NK-92 (cell line): ENCODE results near the gene PTX4.

ENCODE experiments used
- DNase-seq: peaks from one replicate; lab custom pipeline; 2025; ENCODE audit not compliant: unreplicated experiment; lab: John Stamatoyannopoulos, UW

Gene PTX4

DNA sequence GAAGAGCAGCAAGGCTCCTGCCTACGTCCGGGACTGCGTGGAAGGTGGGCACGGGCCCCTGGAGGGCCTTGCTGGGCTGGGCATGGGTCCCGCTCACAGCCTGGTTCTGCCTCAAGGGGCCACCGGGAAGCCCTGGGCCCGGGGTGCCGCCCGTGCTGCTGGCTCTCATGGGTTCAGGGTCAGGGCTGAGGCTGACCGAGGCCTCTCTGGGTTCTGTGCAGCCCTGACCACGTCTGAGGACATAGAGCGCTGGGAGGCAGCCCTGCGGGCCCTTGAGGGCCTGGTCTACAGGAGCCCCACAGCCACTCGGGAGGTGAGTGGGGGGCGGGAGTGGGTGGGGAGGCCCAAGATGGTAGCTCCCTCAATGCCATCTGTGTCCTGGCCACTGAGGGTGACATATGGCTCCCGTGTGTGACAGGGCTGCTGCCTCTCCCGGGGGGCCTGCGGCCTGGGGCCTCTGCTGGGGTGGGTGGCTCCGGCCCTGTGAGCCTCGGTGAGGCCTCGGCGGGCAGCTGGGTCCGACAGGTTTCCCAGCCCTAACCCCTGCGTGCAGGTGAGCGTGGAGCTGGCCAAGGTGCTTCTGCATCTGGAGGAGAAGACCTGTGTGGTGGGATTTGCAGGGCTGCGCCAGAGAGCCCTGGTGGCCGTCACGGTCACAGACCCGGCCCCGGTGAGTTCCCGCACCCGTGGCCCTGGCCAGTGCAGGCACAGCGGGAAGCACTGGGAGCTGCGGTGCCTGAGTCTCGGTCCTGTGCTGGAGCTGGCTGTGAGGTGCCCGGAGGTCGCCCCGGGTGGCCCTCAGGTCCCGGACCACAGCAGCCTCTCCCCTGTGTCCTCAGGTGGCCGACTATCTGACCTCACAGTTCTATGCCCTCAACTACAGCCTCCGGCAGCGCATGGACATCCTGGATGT is 13.6 kb upstream of the PTX4 start:
- no peak for DNase-seq

DNA sequence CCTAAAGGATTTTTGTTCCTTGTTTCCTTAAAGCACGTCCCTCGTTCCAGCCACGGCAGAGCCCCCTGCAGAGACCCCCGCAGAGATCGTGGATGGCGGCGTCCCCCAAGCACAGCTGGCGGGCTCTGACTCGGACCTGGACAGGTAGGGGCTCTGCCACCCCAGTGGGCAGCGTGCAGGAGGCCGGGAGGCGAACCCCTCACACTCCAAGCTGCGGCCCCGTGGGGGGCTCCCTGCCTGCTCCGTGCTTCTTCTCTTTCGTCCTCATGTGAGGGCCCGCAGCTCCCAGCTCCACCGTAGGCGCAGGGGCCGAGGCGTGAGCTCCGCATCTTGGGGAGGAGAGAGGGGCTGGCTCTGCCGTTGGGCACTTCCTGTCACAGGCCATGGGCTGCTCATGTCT is 12.9 kb upstream of the PTX4 start:
- DNase-seq, result no peak

DNA sequence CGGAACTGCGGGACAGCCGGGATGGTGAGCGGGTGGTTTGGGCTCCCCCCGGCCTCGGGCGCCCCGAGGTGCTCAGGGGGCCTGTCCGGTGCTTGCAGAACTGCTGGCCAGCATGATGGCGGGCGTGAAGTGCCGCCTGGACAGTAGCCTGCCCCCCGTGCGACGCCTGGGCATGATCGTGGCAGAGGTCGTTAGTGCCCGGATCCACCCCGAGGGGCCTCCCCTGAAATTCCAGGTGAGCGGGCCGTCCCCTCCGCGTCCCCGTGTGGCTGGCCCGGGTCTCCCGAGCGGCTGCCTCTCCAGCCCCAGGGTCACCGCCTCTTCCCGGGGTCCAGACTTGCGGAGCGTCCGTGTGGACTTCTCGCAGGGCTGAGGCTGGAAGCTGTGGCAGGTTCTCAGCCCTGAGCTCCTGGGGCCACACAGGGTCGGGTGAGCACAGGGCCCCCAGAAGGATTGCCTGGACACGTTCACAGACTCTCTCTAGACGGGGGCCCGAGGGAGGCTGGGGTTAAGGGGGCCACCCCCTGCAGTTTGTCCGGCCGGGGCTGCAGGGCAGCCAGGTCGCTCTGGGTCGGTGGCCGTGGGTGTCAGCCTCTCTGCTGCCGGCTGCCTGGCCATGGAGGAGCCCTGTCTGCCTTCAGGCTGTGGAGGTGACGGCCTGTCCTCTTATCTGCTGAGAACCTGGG is 11.9 kb upstream of the PTX4 start:
- no peak for DNase-seq

DNA sequence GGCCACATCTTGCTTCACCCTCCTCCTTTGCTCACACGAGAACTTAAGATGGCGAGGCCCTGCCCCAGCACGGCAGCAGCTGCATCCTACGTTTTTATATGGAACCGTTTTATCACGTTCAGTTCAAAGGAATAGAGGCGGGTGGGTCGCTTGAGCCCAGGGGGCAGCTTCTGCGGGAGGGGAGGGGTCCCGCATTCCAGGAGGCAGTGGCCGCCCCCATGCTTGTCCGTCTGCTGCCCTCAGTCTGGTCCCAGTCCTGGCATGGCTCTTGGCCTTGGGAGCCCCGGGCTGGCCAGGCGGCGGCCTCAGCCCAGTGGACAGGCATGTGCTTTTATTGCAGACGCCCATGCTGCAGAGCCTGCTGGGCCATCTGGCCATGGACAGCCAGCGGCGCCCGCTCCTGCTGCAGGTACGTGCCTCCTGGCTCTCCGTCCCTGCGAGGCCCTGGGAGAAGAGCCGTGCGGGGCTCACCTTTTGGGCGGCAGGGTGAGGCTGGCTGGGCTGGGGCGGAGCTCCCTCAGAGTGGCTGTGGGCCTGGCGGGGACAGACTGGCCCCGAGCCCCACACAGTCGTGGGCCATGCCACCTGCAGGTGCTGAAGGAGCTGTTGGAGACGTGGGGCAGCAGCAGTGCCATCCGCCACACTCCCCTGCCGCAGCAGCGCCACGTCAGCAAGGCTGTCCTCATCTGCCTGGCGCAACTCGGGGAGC is 11.2 kb upstream of the PTX4 start:
- no peak for DNase-seq

DNA sequence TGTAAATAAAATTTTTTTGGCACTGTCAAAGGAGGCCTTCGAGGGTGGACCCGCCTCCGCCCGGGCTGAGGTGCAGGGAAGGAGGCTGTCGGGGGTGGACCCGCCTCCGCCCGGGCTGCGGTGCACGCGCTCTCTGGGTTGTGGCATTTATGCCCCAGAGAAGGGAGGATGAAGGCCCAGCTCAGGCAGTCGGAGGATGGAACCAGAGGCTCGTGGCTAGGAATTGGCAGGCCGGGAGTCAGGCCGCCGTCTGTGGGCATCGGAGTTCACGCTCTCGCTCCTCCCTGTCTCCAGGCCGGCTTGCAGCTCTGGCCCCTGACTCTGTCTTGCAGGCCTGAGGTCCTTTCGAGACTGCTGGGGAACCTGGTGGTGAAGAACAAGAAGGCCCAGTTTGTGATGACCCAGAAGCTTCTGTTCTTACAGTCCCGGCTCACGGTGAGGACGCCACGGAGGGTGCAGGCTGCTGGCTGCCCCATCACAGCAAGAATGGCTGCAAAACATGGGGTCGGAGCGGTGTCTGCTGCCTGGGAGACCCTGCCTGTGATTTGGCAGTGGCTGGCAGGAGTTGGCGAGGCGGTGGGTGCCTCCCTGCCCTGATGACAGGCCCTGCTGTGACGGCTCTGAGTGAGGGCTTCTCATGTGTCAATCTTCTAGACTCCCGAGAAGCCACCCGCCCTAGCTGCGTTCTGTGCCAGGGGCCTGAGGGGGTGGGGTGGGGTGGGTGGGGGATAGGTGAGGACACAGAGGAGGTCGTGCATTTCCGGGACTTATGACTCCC is 10.3 kb upstream of the PTX4 start:
- no peak for DNase-seq

DNA sequence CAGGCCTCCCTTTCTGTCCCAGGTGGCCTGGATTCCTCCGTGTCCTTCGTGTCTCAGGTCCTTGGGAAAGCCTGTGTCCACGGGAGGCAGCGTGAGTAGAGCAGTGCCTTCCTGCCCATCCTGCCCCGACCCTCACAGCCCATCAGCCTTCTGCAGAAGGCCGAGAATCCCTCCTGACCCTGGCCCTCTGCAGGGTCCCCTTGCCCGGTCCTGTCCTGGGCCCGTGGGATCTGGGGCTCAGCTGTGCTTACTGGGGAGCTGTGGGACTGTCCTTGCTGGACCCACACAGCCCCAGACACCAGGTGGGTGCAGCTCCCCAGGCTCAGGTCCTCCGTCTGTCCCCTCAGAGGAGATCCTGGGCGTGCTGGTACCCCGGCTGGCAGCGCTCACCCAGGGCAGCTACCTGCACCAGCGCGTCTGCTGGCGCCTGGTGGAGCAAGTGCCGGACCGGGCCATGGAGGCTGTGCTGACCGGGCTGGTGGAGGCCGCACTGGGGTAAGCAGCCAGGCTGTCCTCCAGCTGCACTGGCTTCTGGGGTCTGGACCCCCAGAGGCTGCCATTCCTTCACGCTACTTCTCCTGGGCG is 8.4 kb upstream of the PTX4 start:
- DNase-seq, result no peak

DNA sequence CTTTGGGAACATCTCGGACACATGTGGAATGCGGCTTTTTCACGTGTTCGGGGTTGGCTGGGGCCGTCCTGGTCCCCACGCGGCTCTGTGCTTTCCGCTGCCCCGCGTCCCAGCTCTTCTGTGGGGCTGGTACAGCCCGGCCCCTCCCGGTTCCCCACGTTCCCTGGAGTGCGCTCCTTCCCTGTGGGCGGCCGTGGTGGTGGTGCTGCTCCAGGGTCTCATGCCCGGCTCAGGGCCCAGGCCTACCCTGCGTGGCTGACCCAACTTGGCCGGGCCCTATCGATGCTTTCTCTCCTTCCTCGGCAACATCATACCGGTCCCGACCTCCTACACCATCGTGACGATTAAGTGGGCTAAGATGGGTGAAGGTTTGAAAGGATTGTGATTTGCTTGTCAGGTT is 7.7 kb upstream of the PTX4 start:
- DNase-seq, result no peak

DNA sequence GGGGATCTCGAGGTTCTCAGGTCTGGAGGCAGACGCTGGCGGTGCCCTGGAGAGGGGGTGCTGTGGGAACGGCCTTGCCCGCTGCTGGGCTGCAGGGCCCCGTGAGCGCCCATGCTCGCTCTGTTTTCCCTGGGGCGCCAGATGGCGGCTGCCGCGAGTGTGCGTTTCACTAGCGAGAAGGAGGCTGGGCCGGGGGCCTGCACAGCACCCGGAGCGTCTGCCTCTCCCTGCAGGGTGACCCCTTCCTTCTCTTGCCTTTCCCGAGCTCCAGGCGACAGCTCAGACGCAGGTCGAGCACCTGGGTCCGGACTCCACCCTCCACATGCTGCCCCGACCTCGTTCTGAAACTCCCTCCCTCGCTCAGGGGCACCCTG is 7.1 kb upstream of the PTX4 start:
- no peak for DNase-seq

DNA sequence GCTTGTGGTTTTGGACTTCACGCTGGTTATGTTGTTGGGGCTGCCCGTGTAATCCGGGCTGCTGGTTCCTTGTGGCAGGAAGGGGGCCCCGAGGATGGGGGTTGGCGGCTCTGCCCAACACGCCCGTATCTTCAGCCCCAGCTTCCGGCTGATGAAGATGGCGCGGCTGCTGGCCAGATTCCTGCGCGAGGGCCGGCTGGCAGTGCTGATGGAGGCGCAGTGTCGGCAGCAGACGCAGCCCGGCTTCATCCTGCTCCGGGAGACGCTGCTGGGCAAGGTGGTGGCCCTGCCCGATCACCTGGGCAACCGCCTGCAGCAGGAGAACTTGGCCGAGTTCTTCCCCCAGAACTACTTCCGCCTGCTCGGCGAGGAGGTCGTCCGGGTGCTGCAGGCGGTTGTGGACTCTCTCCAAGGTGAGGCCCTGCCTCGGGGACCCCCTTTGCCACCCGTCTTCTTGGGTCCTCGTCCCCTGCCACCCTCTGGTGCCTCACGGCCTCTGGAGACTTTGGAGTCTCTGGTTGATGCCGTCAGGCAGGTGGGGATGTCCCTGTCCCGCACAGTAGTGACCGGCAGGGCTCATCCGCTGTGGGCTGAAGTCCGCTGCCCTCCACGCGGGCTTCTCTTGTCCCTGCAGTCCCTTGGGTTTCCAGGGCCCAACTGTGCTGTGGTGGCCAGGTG is 6.6 kb upstream of the PTX4 start:
- no peak for DNase-seq

DNA sequence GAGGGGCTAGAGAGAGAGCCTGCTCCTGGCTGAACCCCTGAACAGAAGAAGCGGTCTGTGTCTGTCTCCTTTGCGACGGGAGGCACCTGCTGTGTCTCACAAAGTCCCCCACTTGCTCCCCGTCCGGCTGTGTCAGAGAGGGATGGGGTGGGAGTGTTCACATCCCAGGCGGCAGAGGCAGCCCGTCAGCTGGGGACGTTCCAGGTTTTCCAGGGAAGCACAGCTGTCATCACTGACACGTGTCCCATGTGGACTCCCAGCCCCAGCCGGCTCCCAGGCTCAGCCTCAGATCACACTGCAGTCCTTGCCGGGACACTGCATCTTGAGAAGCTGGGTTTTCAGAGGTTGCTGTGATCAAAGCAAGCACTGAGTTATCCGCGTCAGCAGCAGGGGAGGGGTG is 6.0 kb upstream of the PTX4 start:
- no peak for DNase-seq

DNA sequence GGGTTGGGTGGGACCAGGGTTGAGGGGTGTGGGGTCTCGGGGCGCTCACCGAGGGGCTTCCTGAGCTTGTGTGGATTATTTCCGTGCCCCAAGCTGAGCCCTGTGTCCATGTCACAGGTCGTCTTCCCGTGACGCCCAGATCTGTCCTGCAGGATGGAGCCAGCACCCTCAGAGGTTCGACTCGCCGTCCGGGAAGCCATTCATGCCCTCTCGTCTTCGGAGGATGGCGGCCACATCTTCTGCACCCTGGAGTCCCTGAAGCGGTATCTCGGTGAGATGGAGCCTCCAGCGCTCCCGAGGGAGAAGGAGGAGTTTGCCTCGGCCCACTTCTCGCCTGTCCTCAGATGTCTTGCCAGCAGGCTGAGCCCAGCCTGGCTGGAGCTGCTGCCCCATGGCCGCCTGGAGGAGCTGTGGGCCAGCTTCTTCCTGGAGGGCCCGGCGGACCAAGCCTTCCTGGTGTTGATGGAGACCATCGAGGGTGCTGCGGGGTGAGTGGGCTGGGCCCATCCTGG is 5.4 kb upstream of the PTX4 start:
- DNase-seq, result no peak

DNA sequence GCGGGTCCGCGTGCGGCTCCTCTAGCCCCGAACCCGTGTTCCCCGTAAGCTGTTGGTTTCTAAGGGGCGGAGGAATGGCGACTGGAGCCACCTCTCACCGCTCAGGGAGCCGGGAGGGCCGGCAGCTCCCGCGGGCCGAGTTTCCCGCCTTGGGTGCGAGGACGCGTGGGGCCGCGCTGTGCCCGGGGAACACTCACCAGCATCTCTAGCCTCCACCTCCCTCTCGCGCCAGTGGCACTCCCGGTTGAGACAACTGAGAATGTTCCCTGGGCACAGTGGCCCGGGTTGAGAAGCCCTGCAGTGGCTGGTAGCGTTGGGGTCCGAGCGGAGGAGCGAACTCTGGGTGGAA is 5.0 kb upstream of the PTX4 start:
- no peak for DNase-seq

DNA sequence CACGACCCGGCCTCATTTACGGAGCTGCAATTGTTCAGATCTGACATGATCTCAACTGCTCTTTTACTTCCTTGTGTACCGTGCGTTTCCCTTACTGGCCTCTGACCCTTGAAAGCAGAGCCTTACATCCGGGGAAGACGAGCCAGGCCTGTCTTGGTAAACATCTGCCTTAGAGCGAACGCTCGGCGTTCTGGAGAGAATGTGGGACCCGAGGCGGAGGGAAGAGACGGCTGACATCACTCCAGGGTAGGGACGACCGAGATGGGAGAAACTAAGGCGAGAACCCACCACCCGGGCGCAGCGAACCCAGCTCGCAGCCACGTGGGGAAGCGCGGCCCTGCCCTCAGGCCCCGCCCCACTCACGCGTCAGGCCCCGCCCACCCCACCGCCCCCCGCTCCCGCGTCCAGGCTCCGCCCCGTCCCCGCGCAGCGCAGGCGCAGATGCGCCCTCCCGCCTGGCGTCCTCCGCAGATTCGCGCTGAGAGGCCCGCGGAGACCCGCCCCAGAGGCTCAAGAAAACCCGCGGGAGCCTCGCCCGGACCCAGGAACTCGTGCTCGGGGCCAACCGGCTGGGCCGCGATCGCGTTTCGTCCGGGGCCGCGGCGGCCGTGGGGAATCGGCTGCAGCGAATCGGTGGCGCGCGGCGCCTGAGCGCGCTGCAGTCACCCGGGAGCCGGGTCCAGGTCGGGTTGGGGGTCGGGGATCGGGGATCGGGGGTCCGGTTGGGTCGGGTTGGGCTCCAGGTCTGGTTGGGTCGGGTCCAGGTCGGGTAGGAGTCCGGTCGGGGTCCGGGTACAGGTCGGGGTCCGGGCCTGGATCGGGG is 4.4 kb upstream of the PTX4 start, which contains the start of gene TELO2:
Gene TELO2, plus strand, starts transcription at position 438 of the 823 bp plus-strand sequence. CDS start 922 bp downstream, outside the sequence.
- no peak for DNase-seq

DNA sequence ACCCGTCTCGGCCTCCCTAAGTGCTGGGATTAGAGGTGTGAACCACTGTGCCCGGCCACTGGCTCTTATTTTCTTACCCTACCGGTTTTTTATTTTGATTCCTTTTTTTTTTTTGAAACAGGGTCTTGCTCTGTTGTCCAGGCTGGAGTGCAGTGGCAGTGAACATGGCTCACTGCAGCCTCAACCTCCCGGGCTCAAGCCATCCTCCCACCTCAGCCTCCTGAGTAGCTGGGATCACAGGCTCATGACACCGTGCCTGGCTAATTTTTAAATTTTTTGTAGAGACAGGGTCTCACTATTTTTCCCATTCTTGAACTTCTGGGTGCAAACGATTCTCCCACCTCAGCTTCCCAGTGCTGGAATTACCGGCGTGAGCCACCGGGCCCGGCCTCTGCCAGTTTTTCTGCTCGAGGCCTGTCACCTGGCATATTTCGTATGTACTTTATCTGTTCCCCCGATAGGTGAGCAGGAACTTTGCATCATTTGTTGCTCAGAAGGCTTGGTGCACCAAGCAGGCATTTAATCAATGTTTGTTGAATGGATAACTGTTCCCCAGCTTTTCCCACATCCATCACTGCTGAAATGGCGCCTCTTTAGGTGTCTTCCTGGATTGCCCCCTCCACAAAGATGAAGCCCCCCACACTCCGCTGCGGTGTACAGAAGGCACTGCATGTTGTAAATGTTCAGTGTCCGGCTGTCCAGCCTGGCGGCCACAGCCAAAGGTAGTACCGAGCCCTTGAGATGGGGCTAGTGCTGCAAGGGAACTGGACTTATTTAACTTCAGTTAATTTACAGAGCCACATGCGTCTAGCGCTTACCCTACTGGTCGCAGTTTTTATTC is 3.6 kb upstream of the PTX4 start:
- DNase-seq, result no peak

DNA sequence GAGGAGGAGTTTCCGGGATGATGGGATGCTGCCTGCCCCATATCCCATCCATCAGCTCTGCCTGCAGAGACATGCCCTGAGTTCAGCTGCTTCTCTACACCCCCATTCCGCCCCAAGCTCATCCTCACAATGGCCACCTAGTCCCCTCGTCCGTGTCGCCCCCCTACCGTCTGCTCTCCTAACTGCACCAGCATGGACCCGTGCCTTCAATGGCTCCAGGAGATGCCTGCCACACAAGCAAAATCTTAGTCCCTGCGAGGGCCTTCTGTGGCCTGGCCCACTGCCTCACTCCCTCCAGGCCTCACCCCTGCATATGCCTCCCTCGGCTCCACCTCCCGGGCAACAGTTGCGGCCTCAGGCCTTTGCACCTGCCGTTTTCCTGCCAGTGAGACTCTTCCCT is 2.6 kb upstream of the PTX4 start:
- no peak for DNase-seq

DNA sequence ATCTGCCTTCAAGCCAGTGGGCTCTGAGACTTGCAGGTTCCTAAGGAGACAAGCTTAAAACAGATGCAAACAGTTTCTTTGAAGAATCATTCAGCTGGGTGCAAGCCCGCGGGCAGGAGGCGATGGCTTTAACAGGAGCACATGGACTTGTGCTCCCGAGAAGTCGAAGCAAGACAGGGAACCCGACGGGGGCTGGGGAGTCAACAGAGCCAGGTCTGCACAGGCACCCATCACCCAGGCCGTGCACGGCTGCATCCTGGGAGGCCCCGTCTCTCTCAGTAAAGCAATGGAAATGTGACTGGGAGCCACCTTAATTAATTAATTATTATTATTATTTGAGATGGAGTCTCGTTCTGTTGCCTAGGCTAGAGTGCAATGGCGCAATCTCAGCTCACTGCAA is 333 bp upstream of the PTX4 start:
- no peak for DNase-seq

DNA sequence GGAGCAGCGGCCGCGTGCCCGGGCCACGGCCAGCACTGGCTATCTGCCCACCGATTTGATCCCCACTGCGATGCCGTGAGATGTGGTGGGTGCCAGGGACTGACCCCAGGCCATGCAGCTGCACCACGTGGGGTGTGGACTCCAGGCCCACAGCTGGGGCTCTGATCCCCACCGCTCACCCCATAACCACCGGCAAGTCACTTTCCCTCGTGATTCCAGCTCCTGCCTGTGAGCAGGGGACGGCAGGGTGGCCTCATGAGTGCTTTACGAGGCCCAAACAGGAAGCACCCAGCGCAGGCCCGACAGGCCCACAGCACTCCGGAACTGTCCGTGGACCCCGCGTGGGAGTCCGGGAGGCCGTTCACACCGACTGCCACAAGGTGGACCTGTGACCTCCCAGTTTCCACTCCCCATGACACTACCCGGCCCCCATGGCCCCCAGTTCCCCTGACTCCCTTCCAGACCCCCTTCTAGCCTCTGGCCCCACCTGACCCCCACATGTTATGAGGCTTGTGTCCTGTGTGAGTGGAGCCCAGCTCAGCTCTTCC is 616 bp downstream of the PTX4 start:
- no peak for DNase-seq
